T47D (cell line): Measurements from ENCODE around the gene AFF2.

Source experiments
- DNase-seq, 2 experiments: peaks; one replicate each; pipeline versions ENCODE4 v3.0.0 to v3.0.0-alpha.2; 2011 to 2012; ENCODE audit warnings: low read depth in 1 of 2, low spot score in 1 of 2
- JUND ChIP-seq: IDR thresholded peaks from 2 replicates; pipeline ENCODE4 v1.6.1; 2012; ENCODE audit warnings: low read depth
- in situ Hi-C: cut with HindIII; loops from 2 replicates; pipeline ENCODE4 v1.10.0; 2016; ENCODE audit warnings: low sequenced_read_pairs, low pct_unique_long_range_greater_than_20kb

The AFF2 gene

DNA sequence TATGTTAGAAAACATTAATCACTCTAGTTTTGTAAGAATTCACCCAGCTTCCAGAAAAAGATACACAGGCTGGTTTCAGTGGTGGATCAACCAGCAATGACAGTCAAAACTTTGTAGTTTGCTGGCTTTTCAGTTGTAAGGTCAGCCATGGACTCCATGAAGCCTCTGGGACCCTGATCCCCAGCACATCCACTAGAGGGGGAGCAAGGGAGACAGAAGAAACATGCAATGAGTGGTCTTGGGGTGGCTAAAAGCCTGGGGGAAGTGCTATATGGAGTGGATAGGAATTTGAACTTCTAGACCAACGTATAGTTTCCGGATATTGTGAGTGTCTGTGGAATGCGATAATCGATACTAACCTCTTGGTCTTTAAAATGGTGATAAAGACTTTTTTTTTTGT lies 72.7 kb downstream of the AFF2 start:
- TF ChIP-seq JUND: no peak
- in situ Hi-C loops: no loop called here
- no peak for DNase-seq

DNA sequence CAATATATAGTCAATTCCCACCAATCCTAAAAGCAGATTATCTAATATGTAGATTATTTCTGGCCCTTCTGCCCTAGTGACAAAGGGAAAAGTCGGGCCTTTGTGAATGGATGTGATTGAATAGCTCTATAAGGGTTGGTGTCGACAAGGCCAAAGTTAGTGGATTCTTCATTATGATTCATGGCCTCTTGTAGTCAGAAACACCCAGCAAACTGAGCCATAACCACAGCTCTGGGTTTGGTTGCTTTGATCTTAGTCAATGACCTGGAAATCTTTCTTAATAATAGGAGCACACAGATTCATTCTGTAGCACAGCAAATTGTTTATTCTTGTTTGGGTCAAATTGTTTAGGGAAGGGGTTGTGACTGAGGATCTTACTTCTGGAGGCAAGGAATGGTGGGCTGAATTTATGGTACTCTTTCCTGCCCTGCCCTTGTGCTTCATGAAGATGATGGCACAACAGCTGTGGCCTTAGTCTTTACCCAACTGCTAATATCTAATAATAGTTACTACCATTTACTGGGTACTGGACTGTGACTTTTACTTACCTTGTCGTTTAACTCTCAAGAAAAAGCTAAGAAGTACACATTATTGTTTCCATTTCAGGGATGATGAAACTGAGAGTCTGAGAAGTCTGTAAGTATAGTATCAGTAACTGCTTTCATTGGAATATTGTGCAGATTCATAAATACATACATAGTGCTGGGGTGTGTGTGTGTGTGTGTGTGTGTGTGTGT lies 74.0 kb downstream of the AFF2 start:
- TF ChIP-seq JUND: no peak
- in situ Hi-C loops: no loop called here
- DNase-seq: no peak

GRCh38 chrX:148576396-148576795 lies 76.0 kb downstream of the AFF2 start:
- TF ChIP-seq JUND: no peak
- in situ Hi-C loops: no loop called here
- no peak for DNase-seq

DNA sequence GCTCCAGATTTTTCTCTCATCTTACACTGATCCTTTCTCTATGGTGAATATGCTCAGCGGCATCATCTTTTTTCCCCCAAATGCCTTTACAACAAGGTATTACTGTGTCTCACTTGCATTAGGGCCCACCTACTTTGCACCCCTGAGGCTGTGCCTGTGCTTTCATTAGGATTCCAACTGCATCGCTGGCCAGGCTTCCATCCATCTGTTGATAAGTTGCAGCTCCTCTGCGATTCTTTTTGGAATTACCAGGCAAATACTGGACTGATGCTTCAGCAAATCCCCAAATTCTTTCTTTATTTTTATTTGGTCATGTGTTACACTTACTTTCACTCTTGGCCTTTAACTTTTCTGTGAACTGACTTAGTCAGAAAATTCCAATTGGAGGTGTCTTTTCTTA lies 77.3 kb downstream of the AFF2 start:
- DNase-seq: no peak
- TF ChIP-seq JUND: no peak
- in situ Hi-C loops: no loop called here

DNA sequence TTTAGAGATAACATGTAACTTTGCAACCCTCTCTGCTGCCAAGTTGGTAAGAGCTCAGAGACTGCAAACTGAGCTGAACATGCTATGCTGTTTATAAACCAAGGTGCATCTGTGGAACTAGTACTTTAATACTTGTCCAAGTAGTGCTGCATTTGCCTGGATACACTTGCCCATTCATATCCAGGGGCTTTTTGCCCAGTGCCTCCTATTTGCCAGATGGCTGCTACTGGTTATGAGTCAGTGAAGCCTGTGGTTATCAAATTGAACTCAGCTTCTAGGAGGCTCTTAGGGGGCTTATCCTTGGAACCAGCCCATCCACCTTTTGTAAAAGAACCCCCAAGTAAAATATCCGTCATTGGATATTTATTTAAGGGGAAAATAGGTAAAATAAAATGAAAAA lies 79.6 kb downstream of the AFF2 start:
- in situ Hi-C loops: no loop called here

GRCh38 chrX:148582353-148582752 lies 81.9 kb downstream of the AFF2 start:
- no peak for TF ChIP-seq JUND

More for the DNA sequence above, 79.6 kb downstream of the AFF2 start:
- DNase-seq: no peak
- no peak for TF ChIP-seq JUND

GRCh38 chrX:148588649-148589310 lies 88.4 kb downstream of the AFF2 start:
- in situ Hi-C loops: no loop called here
- no peak for TF ChIP-seq JUND
- DNase-seq: no peak

More at GRCh38 chrX:148582353-148582752, 81.9 kb downstream of the AFF2 start:
- in situ Hi-C loops: no loop called here
- no peak for DNase-seq

GRCh38 chrX:148592595-148592994 lies 92.2 kb downstream of the AFF2 start:
- DNase-seq: no peak
- in situ Hi-C loops: no loop called here
- TF ChIP-seq JUND: no peak

- in situ Hi-C loops: no loop called here
- TF ChIP-seq JUND: no peak
- DNase-seq: no peak
These were observed 92.7 kb downstream of the AFF2 start for GRCh38 chrX:148593146-148593545.

DNA sequence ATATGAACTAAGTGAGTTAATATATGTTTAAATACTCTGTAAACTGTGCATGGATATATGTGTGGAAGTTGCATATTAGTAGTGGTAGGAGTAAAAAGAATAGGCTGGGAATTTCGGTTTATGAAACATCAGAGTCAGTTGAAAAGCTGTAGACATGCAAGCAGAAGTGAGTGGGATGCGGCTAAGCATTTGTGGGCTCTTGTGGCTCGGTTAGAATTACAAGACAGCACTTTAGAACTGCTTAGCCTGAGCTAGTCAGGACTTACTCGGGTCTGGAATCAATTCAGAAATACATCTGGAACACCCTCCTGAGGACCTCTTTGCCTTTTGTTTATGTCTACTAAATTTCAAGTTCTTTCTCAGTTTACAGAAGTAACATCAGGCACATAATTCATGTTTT lies 93.6 kb downstream of the AFF2 start:
- no peak for TF ChIP-seq JUND
- in situ Hi-C loops: no loop called here
- DNase-seq: no peak

GRCh38 chrX:148599404-148599803 lies 99.0 kb downstream of the AFF2 start:
- in situ Hi-C loops: no loop called here
- no peak for DNase-seq
- TF ChIP-seq JUND: no peak

DNA sequence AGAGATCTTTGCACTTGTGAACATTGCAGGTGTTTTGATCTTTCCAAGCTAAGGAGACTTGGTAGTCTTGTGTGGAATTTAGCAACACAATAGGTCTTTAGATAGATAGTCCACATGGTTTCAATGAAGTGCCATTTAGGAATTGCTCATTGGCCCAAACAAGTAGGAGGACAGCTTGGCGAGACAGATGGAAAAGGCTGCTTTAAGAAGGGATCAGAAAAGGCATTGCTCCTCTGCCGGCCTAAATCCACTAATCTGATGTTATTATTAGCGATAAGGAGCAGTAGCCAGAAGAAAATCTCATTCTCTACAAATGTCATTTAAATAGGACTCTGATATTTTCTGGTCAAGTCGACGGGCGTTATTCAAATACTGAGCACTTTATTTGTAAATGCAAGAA lies 99.7 kb downstream of the AFF2 start:
- in situ Hi-C loops: no loop called here
- no peak for TF ChIP-seq JUND
- DNase-seq: no peak

- no peak for TF ChIP-seq JUND
- in situ Hi-C loops: no loop called here
- no peak for DNase-seq
These were observed 100.2 kb downstream of the AFF2 start for GRCh38 chrX:148600581-148600980.
